Astrocyte of the spinal cord (primary cell): Measurements from ENCODE around the gene PLCB4.

Source experiments
- DNase-seq: peaks from one replicate; pipeline ENCODE4 v3.0.0; 2011; ENCODE audit warnings: low read depth, low spot score
- H3K4me3 ChIP-seq: 2 replicates; pipeline ENCODE4 v1.5.1; 2011; ENCODE audit warnings: low read depth, mild to moderate bottlenecking, low read length, moderate library complexity
- CTCF ChIP-seq: IDR thresholded peaks from 2 replicates; pipeline ENCODE4 v1.5.1; 2012; ENCODE audit warnings: low read depth, mild to moderate bottlenecking, low read length, inconsistent platforms
- in situ Hi-C: cut with HindIII; loops from 2 replicates; pipeline ENCODE4 v1.10.0; 2017; ENCODE audit warnings: low sequenced_read_pairs

The PLCB4 gene

DNA sequence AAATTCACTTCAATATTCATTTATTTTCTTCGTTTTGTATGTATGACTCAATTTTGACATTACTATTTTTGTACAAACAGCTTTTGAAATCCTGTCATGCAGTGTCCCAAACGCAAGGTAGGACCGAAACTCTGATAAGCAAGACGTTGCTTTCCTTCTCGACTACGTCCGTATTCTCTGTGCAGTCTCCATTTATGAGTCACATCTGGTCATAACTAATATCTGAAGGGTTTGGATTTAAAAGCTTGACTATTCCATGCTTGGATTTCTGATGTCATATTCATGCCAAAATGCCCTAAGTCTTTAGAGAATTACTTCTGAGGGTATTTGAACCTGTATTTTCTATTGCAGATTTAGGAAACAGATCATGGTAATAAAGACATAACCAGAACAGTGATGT, 407.8 kb downstream of the PLCB4 start:
- no peak for DNase-seq
- TF ChIP-seq CTCF = no peak
- in situ Hi-C loops = no loop called here
- no peak overlapping the region for H3K4me3 ChIP-seq

DNA sequence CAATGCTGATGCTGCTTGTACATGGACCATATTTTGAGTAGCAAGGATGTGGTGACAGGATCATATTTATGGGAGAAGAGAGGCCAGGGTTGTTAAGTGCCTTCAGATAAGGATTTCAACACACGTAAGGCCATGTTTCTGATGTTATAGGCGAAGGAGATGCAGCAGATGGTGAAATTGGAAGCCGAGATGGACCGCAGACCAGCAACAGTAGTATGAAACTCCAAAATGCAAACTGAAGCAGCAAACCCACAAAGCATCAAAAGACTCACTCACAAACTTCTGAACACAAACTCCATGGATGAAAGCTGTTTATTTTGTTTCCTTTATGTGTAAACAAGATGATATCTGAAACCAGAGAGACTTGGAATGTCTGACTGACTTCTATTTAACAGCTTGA, 409.9 kb downstream of the PLCB4 start:
- DNase-seq = no peak
- in situ Hi-C loops = no loop called here
- H3K4me3 ChIP-seq = no peak overlapping the region
- no peak for TF ChIP-seq CTCF

DNA sequence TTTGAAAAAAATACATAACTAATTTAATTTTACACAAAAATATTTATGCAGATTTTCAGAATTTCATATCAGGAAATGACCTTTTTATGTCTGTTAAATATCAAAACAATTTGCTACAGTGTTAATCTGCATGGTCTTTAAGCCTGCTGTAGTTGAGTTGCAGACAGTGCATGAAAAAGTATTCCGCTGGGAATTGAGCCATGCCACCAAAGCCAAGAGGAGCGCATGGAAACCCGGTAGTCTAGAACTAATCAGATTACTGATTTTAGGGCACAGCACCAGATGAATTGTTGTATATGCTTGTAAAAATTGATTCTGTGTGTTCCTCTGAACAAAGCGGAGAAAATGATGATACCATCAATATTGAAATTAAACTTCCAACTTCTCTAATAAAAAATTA, 411.2 kb downstream of the PLCB4 start:
- H3K4me3 ChIP-seq = no peak overlapping the region
- no peak for TF ChIP-seq CTCF
- DNase-seq = no peak
- in situ Hi-C loops = no loop called here

- no peak for TF ChIP-seq CTCF
- H3K4me3 ChIP-seq = no peak overlapping the region
- in situ Hi-C loops = no loop called here
- DNase-seq = no peak
Observed at GRCh38 chr20:9482180-9482579, 413.3 kb downstream of the PLCB4 start.

DNA sequence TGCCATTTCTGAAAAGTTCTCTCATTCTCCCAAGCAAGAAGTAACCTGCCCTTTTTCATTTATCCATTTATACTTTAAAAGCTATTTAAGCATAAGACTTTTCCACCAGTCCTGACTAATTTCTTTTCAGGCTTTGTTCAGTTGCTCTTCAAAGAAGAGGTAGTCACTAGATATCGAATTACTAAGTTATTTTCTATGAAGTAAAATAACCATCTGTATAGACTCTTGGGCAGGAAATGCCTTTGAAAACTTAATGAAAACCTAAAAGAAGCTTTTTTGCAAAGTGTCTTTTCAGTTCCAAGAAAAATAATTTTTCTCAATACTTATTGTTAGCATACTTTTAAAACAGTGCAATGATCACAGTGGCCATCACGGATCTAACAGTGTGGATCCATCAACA, 414.2 kb downstream of the PLCB4 start:
- in situ Hi-C loops = no loop called here
- no peak overlapping the region for H3K4me3 ChIP-seq
- peak; percentile 7 for DNase-seq
- TF ChIP-seq CTCF = no peak

DNA sequence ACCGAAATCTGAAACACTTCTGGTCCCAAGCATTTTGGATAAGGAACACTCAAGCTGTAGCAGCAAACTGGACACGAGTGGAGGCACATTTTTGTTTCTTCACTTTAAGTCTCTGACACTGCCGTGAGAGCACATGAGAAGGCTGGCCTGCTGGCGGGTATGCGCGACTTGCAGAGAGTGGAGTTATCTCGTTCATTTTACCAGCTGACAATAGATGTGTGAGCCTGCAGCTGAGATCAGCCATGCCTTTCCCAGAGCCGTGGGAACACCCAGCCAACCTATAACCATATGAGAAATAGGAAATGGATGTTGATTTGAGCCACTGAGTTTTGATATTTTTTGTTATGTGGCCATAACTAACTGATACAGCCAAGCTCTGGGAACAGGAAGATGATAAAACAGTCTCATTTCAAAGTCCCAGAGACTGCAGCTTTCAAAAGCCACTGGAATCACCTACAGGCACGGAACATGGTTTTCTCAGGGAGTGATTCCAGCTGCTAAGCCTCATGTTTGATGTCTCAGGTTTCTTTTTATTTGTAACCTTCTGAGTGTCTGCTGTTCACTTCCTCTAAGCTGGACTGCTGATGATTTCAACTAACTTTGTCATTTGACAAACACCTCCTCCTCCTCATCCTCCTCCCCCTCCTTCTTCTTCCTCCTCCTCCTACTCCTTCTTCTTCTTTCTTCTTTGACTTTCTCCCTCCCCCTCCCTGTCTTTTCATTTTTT, 416.9 kb downstream of the PLCB4 start:
- DNase-seq = no peak
- no peak for TF ChIP-seq CTCF
- in situ Hi-C loops = no loop called here
- H3K4me3 ChIP-seq = no peak overlapping the region
